Gastrocnemius medialis (tissue), 4 donors: ENCODE measurements around the gene OXCT1.

Experiments used
- POLR2A ChIP-seq, 2 donors: fragments of 450-650 bp; IDR thresholded peaks; one replicate each; pipeline ENCODE4 v1.6.1; 2017; ENCODE audit warnings: antibody characterized with exemption in 2 of 2, mild to moderate bottlenecking in 2 of 2, moderate library complexity in 2 of 2
- TF ChIP-seq, protein P1 (sequence below), 5 experiments: fragments of 450-650 bp in 3 of 5; fragments of 200-600 bp in 2 of 5; sonication (generic) in 2 of 5; IDR thresholded peaks in 4 of 5; conservative IDR thresholded peaks in 1 of 5; 1 replicate in 4 of 5; 2 replicates in 1 of 5; pipeline ENCODE4 v1.5.1; 2016 to 2019; ENCODE audit warnings: antibody characterized with exemption in 5 of 5, mild to moderate bottlenecking in 3 of 5, moderate library complexity in 3 of 5

GRCh38 chr5:41790038-41790776, 80.0 kb downstream of the OXCT1 start:
- TF ChIP-seq, protein P1, sequence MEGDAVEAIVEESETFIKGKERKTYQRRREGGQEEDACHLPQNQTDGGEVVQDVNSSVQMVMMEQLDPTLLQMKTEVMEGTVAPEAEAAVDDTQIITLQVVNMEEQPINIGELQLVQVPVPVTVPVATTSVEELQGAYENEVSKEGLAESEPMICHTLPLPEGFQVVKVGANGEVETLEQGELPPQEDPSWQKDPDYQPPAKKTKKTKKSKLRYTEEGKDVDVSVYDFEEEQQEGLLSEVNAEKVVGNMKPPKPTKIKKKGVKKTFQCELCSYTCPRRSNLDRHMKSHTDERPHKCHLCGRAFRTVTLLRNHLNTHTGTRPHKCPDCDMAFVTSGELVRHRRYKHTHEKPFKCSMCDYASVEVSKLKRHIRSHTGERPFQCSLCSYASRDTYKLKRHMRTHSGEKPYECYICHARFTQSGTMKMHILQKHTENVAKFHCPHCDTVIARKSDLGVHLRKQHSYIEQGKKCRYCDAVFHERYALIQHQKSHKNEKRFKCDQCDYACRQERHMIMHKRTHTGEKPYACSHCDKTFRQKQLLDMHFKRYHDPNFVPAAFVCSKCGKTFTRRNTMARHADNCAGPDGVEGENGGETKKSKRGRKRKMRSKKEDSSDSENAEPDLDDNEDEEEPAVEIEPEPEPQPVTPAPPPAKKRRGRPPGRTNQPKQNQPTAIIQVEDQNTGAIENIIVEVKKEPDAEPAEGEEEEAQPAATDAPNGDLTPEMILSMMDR (IDR thresholded peaks at IDR 0.05 in 4 of 5, conservative IDR thresholded peaks at IDR 0.05 in 1 of 5) = no peak
- no peak for TF ChIP-seq POLR2A (IDR thresholded peaks at IDR 0.05)
